Suprapubic skin (tissue), 3 donors: ENCODE measurements around the gene MN1.

Experiments
- CTCF ChIP-seq, 2 donors: fragments of 200-600 bp in 1 of 2; fragments of 450-650 bp in 1 of 2; sonication (generic) in 1 of 2; IDR thresholded peaks; one replicate each; pipeline ENCODE4 v1.5.1; 2016 to 2019; ENCODE audit warnings: antibody characterized with exemption in 2 of 2, mild to moderate bottlenecking in 1 of 2, moderate library complexity in 1 of 2
- POLR2AphosphoS5 ChIP-seq, 3 donors: sonication (generic); formaldehyde crosslinking; IDR thresholded peaks; one replicate each; pipeline ENCODE4 v1.6.1; 2017; ENCODE audit warnings: antibody characterized with exemption in 3 of 3

GRCh38 chr22:27771637-27772036 lies 29.9 kb downstream of the MN1 start:
- TF ChIP-seq CTCF (IDR thresholded peaks at IDR 0.05) (no peak), POLR2AphosphoS5 (IDR thresholded peaks at IDR 0.05) (no peak)
